Activated T-cell treated with anti-CD3 and anti-CD28 coated beads for 48 hours (primary cell): Measurements from ENCODE around the gene PRPF8.
"Not testable (repeated sequence)": the region's sequence is repeated elsewhere in the genome, so short reads cannot be mapped to it uniquely, and the experiment has no call there.

Source experiments
- DNase-seq: peaks from one replicate; pipeline ENCODE4 v3.0.0-alpha.2; 2020; ENCODE audit warnings: low read depth

Gene PRPF8

DNA sequence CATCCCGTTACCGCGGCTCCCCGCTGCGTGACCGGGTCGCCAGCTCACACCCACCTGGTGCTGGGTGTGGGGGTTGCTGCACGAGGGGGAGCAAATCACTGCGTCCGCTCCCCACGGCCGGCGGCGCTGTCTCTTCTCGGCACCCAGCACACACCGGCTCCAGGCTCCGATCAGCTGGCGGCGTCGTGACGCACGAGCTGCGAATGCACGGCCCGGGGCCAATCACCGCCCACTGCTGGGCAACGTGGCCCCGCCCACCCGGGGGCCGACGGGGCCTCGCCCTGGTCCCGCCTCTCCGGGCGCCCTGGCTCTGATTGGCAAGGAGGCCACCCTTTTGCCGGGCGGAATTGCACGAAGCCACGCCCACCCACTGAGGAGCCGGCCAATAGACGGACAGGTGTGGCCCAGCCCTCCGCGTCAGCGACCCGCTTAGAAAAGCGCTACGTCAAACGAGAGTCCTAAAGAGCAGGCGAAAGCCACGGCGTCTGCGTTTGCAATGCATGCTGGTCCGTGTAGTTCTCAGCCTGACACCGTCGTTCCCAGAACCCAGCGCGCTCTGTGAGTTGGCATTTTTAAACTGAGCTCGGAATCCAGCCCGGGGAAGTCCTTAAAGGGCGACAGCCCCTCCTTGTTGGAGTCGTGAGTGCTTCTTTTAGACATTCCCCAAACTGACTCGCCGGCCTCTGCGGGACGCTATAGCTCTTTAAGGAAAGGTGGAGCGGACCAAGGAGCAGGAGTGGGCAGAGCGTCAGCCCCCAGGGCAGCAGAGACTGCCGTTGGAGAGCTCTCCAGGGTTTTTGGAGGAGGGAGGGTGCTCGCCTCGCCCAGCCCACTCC, 31.6 kb upstream of the PRPF8 start:
- peak; percentile 100 for DNase-seq

GRCh38 chr17:1715803-1716075, 31.1 kb upstream of the PRPF8 start:
- no peak for DNase-seq

DNA sequence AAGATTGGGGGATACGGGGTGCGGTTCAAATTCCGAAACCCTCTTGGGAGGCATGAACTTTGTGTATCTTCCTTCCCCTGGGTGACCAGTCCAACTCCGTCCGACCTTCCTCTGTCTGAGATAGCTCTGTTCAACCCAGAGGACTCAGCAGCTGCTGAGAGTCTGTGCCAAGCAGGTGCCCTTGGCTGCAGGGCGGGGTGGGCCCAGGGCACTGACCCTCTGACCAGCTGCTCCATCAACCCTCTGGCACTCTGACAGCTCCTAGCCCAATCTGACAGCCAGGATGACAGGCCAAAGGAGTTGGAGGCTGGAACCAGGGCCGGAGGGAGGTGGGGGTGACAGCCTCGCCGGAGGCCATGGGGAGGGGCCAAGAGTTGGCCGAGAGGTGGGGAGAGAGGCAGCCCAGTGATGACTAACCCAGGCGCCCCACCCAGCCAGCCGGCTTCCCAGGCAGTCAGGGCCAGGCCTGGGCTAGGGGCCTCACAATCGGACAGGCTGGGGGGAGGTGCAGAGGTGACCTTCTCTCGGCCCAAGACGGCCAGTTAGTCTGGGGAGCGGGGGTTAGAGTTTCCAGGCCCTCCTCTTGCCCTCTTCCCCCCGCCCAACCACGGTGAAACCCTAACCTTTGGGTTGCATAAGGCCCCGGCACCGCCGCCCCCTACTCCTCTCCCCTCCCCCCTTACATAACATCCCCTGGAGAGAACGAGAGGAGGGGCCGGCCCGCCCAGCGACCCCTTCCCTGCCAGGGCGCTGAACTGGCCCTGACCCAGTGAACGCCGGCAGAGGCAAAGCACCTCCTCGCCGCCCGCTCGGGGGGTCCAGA, 30.5 kb upstream of the PRPF8 start:
- DNase-seq, result peak; percentile 35

GRCh38 chr17:1714427-1714979, 29.8 kb upstream of the PRPF8 start:
- no peak for DNase-seq

DNA sequence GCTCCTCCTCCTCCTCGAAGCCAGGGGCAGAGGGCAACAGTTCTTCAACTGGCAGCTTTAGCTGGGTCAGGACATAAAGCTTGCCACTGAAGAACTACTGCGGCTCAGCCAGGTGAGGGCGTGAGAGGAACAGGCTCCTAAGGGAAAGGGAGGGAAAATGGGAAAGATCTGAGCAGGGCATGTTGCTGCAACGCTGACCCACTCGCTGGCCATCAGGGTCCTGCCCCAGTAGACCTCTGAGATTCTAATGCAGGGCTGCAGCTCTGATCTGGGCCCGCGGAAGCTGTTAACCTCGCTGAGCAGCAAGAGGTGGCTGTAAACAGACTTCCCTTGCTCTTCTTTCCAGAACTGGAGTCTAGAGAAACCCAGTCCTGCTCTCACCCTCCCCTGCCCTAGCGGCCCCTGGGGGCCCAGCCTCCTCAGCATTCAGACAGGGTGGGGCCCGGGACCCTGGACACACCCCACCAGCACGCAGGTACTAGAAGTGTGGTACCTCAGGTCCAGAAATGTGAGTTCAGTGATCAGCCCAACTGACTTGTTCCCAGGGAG, 29.3 kb upstream of the PRPF8 start:
- DNase-seq, result no peak

- DNase-seq, result no peak
These were observed 28.7 kb upstream of the PRPF8 start for GRCh38 chr17:1713160-1713877.

DNA sequence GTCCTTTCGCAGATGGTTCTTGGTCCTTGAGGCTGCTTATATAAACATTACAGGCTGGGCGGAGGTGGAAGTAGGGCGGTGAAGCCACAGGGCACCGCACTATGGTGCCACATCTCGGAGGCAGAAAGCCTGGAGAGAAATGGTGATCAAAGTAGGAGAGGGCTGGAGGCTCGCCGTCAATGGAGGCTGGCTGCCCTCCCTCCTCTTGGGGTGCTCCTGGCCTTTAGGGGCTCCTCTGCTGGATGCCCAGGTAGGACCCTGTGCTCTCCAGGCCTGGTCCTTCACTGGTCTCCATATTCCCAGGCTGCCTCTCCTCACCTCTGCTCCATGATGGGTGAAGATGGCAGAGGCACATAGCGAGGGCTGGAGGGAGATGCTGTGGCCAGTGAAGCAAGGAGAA, 27.6 kb upstream of the PRPF8 start:
- DNase-seq, result no peak

- no peak for DNase-seq
These were observed 27.1 kb upstream of the PRPF8 start for GRCh38 chr17:1711804-1712203.

GRCh38 chr17:1710807-1711553, 26.3 kb upstream of the PRPF8 start:
- no peak for DNase-seq

DNA sequence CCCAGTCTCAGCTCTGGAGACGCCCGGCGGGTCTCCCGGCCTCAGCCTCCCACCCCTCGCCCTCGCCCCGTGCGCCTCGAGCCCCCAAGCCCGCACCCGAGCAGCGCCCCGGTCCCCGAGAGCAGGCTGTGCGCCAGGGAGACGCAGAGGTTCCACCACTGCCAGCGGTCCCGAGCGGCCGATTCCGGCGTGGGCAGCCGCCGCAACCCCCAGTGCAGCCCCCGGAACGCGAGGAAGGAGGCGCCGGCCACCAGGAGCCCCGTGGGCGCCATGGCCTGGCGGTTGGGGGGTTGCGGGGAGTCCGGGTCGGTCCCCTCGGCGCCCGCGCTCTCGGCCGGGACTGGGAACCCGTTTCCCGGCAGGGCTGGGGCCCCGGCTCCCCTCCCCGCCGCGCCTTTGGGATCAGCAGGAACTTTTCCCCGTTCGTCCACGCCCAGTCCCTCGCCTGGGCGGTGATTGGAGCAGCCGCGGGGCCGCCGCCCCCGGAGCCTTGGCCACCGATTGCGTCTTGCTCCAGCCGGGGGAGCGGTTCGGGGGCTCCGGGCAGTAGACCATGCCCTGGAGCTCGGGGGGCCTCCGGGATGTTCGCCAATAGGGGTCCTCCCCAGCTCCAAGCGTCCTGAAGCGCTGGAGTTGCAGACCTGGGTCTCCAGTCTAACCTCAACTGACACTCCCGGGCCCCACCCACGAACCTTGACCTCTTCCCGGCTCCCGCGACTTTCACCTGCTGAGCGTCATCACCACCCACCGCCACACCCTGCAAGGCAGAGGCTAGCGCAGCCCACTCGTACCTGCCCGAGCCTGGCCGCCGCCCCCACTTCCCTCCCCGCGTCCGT, 25.5 kb upstream of the PRPF8 start, which contains the start of gene TLCD2:
Gene TLCD2, minus strand, starts transcription at position 407 of the 836 bp plus-strand sequence. Its CDS starts 135 bp downstream, at position 272.
- DNase-seq, result no peak

DNA sequence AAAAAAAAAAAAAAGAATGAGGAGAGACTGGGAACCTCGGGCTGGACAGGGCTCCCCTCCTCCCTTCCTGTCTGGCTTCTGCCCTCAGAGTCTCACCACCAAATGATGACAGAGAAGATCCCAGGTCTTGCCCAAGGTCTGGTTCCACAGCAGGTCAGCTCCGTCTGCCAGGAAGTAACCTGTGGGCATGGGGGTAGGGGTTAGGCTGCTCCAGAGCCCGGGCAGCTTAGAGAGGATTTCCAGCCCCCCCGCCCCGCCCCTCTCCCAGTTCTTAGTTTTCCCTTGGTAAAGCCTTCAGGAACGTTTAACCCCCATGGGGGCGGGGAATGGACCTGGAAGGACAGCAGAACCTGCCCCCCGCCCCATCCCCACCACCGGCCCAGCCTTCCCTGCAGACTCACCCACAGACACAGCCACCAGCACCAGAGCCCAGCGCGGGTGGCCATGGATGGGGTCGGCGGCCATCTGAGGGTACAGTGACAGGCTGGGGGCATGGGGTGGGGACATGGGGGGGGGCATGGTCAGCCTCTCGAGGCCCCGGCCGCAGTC, 24.8 kb upstream of the PRPF8 start:
- DNase-seq, result no peak

- DNase-seq, result not testable (repeated sequence)
These were observed 24.2 kb upstream of the PRPF8 start for GRCh38 chr17:1708791-1709346.

DNA sequence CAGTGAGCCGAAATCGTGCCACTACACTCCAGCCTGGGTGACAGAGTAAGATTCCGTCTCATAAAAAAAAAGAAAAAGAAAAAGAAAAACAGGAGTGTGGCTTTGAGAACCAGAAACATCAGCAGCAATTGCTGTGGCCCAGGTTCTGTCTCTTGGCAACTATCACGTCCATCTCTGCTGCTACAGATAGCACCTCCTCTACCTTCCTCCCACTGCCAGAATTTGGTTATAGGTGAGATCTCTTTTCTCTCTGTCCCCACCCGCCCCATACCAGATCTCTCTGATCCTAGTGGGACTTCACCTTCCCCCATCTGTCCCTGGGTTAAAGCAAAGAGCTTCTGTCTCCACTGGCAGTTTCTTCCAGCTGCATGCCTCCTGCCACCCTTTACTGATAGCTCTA, 22.4 kb upstream of the PRPF8 start:
- no peak for DNase-seq

DNA sequence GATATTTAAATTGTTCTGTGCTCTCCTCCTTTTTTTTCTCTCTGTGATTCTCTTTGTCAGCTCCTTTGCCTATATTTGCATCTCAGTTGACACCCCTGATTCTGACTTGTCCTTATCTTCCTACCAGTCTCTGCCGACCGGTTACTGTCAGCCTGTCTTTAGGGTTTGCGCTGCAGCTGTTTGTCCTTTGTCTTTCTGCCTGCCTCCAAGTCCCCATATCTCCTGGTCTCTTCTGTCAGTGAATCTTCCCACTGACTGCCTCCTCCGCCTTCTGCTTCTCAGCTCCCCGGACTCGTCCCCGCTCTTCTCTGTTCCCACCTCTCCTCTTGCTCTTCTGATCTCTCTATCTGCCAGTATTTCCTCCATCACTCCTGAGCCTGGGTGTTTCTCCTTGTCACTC, 20.3 kb upstream of the PRPF8 start:
- no peak for DNase-seq

DNA sequence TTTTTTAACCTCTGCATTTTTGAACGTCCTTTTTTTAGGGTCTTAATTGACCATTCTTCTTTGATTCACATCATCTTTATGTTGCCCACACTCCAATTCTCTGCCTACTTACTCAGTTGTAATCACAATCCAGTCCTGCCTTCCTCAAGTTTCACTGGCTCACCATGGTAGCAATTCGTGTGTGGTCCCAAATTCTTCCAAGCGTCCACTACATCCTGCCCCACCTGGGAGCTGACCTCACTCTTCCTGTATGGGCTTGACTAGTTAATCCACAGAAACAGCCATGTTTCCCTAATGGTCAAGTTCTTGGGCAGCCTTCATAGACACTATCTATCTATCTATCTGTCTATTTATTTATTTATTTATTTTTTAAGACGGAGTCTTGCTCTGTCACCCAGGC, 18.4 kb upstream of the PRPF8 start:
- no peak for DNase-seq

- DNase-seq, result not testable (repeated sequence)
These were observed 15.2 kb upstream of the PRPF8 start for GRCh38 chr17:1699891-1700290.

- no peak for DNase-seq
These were observed 13.0 kb upstream of the PRPF8 start for GRCh38 chr17:1697681-1698080.

GRCh38 chr17:1695365-1695764, 10.7 kb upstream of the PRPF8 start:
- DNase-seq, result no peak

DNA sequence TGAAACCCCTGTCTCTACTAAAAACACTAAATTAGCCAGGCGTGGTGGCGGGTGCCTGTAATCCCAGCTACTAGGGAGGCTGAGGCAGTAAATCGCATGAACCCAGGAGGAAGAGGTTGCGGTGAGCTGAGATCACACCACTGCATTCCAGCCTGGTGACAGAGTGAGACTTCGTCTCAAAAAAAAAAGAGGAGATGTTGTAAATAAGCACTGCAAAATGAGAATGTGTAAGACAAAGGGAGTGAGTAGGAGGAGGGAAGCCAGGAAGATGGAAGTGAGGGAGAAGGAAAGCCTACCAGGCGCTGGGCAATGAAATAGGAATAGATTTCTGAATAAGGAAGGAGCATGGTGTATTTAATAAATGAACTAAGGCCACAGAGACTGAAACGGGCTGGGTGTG, 8.7 kb upstream of the PRPF8 start:
- DNase-seq, result no peak
